Measurements from ENCODE around the gene CEP131. TPM values are rescaled to one million over a fixed set of nuclear protein-coding genes. Genes with fewer than 3 reads are reported as not detected.

Gene CEP131
- total and polyA plus RNA-seq, 2 of the 8 experiments (the other 6 are each of a cell fraction or from before 2014, with no cell fraction given): 5.9 to 23.2 TPM

- TF ChIP-seq NANOG (IDR thresholded peaks at IDR 0.05; ENCODE audit: insufficient read depth, low read depth, low read length, poor library complexity, severe bottlenecking) (no peak), BCL11A (IDR thresholded peaks at IDR 0.05; ENCODE audit: low read depth in 2 of 2, low read length in 2 of 2) (no peak), RNF2 (IDR thresholded peaks at IDR 0.05; ENCODE audit: borderline replicate concordance, low read depth, low read length, missing control alignments, poor library complexity, severe bottlenecking) (no peak), SIX5 (IDR thresholded peaks at IDR 0.05; ENCODE audit: low read depth, low read length) (no peak), YY1 (IDR thresholded peaks at IDR 0.05; ENCODE audit: low read depth, low read length) (no peak), ATF3 (IDR thresholded peaks at IDR 0.05; ENCODE audit: insufficient read depth, low read depth, low read length) (no peak)
These were observed 27.5 kb downstream of the CEP131 start (continued) for GRCh38 chr17:81194941-81195901.

All from H1 (cell line).